ENCODE data around the gene ACTA1. TPM values are rescaled to one million over a fixed set of nuclear protein-coding genes. Genes with fewer than 3 reads are reported as not detected.

Gene ACTA1
- total RNA-seq, 4 donors from 2014 or later: not detected

DNA sequence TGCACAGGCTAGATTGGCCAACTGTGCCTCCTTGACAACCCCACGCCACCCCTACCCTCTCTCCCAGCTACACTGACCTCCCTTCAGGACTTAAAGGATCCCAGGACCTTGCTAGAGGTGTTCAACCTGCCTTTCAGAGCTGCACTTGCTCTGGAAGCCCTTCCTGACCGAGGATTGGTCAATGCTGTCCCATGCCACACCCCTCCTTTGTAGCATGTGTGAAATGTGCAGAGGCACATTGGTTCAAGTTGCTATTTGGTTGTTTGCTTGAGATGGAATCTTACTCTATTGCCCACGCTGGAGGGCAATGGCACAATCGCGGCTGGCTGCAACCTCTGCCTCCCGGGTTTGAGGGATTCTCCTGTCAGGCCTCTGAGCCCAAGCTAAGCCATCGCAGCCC lies 21.8 kb downstream of the ACTA1 start:
- TF ChIP-seq, protein P1, sequence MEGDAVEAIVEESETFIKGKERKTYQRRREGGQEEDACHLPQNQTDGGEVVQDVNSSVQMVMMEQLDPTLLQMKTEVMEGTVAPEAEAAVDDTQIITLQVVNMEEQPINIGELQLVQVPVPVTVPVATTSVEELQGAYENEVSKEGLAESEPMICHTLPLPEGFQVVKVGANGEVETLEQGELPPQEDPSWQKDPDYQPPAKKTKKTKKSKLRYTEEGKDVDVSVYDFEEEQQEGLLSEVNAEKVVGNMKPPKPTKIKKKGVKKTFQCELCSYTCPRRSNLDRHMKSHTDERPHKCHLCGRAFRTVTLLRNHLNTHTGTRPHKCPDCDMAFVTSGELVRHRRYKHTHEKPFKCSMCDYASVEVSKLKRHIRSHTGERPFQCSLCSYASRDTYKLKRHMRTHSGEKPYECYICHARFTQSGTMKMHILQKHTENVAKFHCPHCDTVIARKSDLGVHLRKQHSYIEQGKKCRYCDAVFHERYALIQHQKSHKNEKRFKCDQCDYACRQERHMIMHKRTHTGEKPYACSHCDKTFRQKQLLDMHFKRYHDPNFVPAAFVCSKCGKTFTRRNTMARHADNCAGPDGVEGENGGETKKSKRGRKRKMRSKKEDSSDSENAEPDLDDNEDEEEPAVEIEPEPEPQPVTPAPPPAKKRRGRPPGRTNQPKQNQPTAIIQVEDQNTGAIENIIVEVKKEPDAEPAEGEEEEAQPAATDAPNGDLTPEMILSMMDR (IDR thresholded peaks at IDR 0.05; ENCODE audit: low read depth): no peak

DNA sequence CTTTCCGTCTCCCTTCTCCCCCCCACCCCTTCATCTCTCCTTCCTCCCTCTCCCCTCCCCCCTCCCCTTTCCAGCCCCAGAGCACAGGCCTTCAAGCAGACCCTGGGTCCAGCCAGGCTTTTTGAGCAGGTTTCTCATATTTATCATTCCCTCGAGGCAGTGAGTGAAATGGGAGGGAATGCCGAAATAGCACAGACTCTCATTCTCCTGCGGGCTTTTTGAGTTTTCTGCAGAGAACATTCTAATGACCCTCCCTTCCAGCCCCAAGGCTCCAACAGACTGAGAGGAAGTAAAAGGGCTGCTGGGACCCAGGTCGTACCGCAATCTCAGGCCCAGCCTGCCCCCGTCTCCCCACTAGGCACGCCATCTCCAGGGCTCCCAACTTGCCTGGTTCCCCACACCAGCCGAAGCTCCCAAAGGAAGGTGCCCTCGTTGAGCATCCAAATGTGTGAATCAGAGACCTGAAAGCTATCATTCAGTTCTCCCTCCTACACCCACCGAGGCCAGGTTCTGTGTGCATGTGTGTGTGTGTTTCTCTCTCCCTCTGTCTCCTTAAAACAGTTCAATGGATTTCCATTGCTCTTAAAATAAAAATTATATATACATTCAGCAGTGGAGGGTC lies 22.3 kb downstream of the ACTA1 start:
- TF ChIP-seq, protein P1 (IDR thresholded peaks at IDR 0.05; ENCODE audit: low read depth): no peak

DNA sequence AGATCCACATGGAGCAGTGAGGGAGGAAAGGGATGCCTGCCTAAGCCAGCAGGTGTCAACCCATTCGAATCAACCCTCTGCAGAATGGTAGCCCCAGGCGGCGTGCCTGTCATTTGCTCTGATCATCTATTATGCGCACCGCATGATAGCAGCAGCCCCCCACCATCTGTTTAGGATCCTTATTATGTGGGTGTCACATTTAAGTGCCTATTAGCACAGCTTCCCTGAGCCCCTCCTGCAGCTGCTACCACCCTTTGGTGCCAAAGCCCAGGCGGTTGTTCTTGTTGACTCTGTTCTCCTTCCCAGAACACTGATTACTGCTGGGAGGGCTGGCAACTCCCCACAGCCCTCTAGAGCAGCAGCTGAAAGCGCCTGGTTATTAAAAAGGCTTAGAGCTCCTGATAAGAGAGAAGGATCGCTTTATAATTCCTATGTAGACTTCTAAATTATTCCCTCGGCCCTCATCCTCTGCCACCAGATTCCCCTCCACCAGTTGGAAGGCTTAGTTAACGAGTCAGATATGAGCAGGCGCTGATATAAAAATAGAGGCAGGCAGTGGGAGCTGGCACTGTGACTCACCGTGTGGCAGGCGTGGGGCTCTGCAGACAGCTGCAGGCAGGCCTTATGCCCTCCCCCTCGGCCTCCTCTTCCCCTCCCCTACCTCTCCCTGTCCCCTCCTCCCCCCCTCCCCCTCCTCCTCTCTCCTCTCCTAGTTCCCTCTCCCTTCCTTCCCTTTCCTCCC lies 23.0 kb downstream of the ACTA1 start:
- TF ChIP-seq, protein P1 (IDR thresholded peaks at IDR 0.05; ENCODE audit: low read depth): no peak

DNA sequence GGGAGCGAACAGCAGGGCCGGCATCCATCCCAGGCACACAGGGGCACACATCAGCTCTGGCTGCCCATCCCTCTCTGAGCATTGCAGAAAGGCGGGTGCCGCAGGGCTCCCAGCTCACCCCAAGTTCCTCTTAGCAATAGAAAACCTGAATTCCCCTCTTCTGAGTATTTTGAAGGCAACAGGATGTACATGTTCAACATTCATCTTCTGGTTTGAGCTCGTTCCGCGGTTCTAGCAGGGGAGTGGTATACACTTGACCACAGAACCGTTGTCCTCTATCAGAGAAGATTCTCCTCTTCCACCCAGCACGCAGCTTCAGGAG lies 23.6 kb downstream of the ACTA1 start:
- TF ChIP-seq, protein P1 (IDR thresholded peaks at IDR 0.05; ENCODE audit: low read depth): no peak

DNA sequence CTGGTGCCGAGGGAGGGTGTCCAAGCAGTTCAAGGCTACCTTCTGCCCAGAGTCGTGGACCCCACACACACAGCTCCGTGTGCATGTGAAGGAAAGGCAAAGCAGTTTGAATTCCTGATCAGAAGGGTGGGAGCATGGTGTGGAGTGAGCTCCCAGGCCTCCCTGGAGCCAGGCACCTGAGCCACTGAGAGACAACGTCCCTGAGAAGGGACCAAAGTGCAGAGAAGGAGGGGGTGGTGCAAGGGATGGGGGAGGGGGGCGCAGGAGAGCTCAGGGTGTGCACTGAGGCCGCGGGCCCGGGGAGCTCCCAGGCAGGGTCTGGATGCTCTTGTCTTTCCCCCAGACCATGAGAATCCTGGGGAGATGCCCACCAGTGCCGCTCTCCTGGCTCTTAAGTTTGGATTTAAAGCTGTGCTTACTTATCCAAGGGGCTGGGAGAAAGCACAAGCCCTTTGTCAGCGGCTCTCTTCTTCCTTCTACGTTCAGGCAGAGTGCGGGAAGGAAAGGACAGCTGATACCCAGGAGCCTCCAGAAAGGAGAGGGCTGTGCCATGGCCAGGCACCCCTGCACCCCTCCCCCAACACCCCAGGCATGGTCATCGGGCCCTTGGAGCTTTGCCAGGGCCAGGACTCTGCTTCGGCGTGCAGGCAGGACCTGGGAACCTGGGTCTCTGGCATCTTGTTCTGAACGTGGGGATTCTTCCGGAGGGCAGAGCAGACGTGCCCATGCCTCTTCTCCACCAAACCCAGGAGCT lies 24.1 kb downstream of the ACTA1 start:
- TF ChIP-seq, protein P1 (IDR thresholded peaks at IDR 0.05; ENCODE audit: low read depth): no peak

DNA sequence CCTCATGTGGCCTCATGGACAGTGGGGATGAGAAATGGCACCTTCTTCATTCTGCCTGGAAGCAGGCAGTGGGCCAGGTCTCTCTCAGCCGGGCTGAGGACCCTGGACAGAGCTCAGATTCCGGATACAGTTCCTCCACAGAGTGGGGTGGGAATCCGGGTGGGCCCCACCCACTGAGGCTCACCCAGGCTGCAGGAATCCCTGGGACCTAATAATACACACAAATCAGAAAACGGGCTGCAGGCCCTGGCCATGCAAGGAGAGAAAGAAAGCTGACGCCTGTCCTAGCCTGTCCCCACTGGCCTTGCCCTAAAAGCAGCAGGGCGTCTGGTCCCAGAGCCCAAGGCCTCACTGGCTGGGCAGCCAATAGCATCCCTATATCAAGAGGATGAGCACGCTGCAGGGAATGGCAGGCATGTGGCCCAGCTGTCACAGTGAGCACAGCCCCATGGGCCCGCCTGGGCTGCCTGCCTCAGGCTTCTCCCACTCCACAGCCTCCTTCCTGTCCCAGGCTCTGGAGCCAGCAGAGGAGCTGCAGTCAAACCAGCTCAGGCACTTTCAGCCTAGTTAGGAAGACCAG lies 25.3 kb downstream of the ACTA1 start:
- TF ChIP-seq, protein P1 (IDR thresholded peaks at IDR 0.05; ENCODE audit: low read depth): no peak

Measured in subcutaneous adipose tissue (tissue), 4 donors.